GM12878 (cell line): ENCODE measurements around the gene ADPGK. TPM values are rescaled to one million over a fixed set of nuclear protein-coding genes. Genes with fewer than 3 reads are reported as not detected.

Experiments used
- ATAC-seq: fragments of 200-7000 bp; cut with Tn5 transposase; 3 replicates; pipeline ENCODE4 v1.9.1; 2020; ENCODE audit warnings: mild to moderate bottlenecking, moderate library complexity
- BruUV-seq: library from RNA; stranded (reverse); fragments of 400-500 nt; replicated peaks from 2 replicates; lab custom pipeline; 2021; lab: Mats Ljungman, UMichigan
- CTCF ChIA-PET: fragments of 300-600 bp; sonication (Branson Sonifier 250); formaldehyde crosslinking; extraction: SDS; loops from one replicate; lab custom pipeline; 2021; ENCODE audit warnings: inconsistent platforms; lab: Yijun Ruan, JAX
- POLR2A ChIA-PET: fragments of 350-600 bp; formaldehyde crosslinking; extraction: SDS; loops from one replicate; lab custom pipeline; 2021; ENCODE audit warnings: inconsistent platforms; lab: Charles Lee
- RAD21 ChIA-PET: fragments of 300-600 bp; sonication (Branson Sonifier 250); formaldehyde crosslinking; loops from one replicate; lab custom pipeline; 2023; ENCODE audit warnings: antibody characterized with exemption; ENCODE audit not compliant: unreplicated experiment; lab: Charles Lee
- SMC1A ChIA-PET: fragments of 300-600 bp; sonication (Branson Sonifier 250); formaldehyde crosslinking; loops from one replicate; lab custom pipeline; 2023; ENCODE audit not compliant: unreplicated experiment, uncharacterized antibody; lab: Charles Lee
- DNase-seq: peaks from one replicate; pipeline ENCODE4 v3.0.0-alpha.2; 2011; ENCODE audit warnings: low read depth, low spot score
- FAIRE-seq: peaks from 3 replicates; lab custom pipeline; 2011; peaks lifted over from hg19 to GRCh38; lab: Jason Lieb, UNC
- H2AFZ ChIP-seq: 2 replicates; pipeline ENCODE4 v1.6.0; 2011; ENCODE audit warnings: low read depth, low read length, control low read depth; ENCODE audit not compliant: control insufficient read depth
- H3K27ac ChIP-seq: 2 replicates; pipeline ENCODE4 v1.5.1; 2011; ENCODE audit warnings: control low read depth; ENCODE audit not compliant: control insufficient read depth, insufficient read depth
- H3K27me3 ChIP-seq, 2 experiments: replicated peaks in 1 of 2; 2 replicates each; pipeline versions ENCODE4 v1.6.0 to v1.6.1; 2011; ENCODE audit warnings: low read length in 1 of 2; ENCODE audit not compliant: control insufficient read depth in 2 of 2, insufficient read depth in 2 of 2
- H3K36me3 ChIP-seq, 2 experiments: 2 replicates each; pipeline ENCODE4 v1.5.1; 2011; ENCODE audit warnings: low read length in 1 of 2; ENCODE audit not compliant: control insufficient read depth in 2 of 2, insufficient read depth in 2 of 2
- H3K4me1 ChIP-seq: 2 replicates; pipeline ENCODE4 v1.6.1; 2011; ENCODE audit warnings: mild to moderate bottlenecking, low read length, moderate library complexity, mixed read lengths; ENCODE audit not compliant: control insufficient read depth, insufficient read depth
- H3K4me2 ChIP-seq: 2 replicates; pipeline ENCODE4 v1.6.0; 2011; ENCODE audit warnings: control low read depth; ENCODE audit not compliant: control insufficient read depth, insufficient read depth
- H3K4me3 ChIP-seq: fragments of 200-600 bp; sonication (generic); 2 replicates; pipeline ENCODE4 v1.5.1; 2016
- H3K79me2 ChIP-seq: 2 replicates; pipeline ENCODE4 v1.6.0; 2011; ENCODE audit warnings: low read length; ENCODE audit not compliant: control insufficient read depth, insufficient read depth
- H3K9ac ChIP-seq: 2 replicates; pipeline ENCODE4 v1.8.0; 2011; ENCODE audit warnings: low read length, control low read depth, mixed read lengths; ENCODE audit not compliant: control insufficient read depth, insufficient read depth
- H3K9me3 ChIP-seq: replicated peaks from 3 replicates; pipeline ENCODE4 v1.5.1; 2011; ENCODE audit warnings: mild to moderate bottlenecking, low read length; ENCODE audit not compliant: control insufficient read depth, insufficient read depth
- H4K20me1 ChIP-seq: 2 replicates; pipeline ENCODE4 v1.6.0; 2011; ENCODE audit not compliant: control insufficient read depth, insufficient read depth
- FOXM1 ChIP-seq: IDR thresholded peaks from 2 replicates; pipeline ENCODE4 v1.6.1; 2012; ENCODE audit warnings: low read depth, mild to moderate bottlenecking, inconsistent platforms, low read length, moderate library complexity
- HCFC1 ChIP-seq: fragments of 150-350 bp; IDR thresholded peaks from 2 replicates; pipeline ENCODE4 v1.6.1; 2014; ENCODE audit warnings: low read length
- MXI1 ChIP-seq: fragments of 150-350 bp; IDR thresholded peaks from 2 replicates; pipeline ENCODE4 v1.6.1; 2011; ENCODE audit warnings: low read depth, mild to moderate bottlenecking, inconsistent platforms, low read length, improper control_type of control experiment
- RAD21 ChIP-seq: IDR thresholded peaks from 2 replicates; pipeline ENCODE4 v1.6.1; 2011; ENCODE audit warnings: mild to moderate bottlenecking, low read depth, low read length, moderate library complexity; ENCODE audit not compliant: insufficient read depth
- RB1 ChIP-seq: fragments of 450-650 bp; formaldehyde crosslinking; IDR thresholded peaks from 2 replicates; pipeline ENCODE4 v1.6.1; 2017; ENCODE audit warnings: mild to moderate bottlenecking, borderline replicate concordance
- RFX5 ChIP-seq: IDR thresholded peaks from 2 replicates; pipeline ENCODE4 v1.6.1; 2011; ENCODE audit warnings: low read depth, low read length, improper control_type of control experiment
- SIN3A ChIP-seq: IDR thresholded peaks from 2 replicates; pipeline ENCODE4 v1.6.1; 2012; ENCODE audit warnings: low read depth, low read length, improper control_type of control experiment
- SMAD5 ChIP-seq: IDR thresholded peaks from 2 replicates; pipeline ENCODE4 v1.6.1; 2016; ENCODE audit warnings: antibody characterized with exemption, low read depth
- TAF1 ChIP-seq: IDR thresholded peaks from 2 replicates; pipeline ENCODE4 v1.6.1; 2011; ENCODE audit warnings: mild to moderate bottlenecking, low read depth, low read length, borderline replicate concordance
- TCF3 ChIP-seq: IDR thresholded peaks from 2 replicates; pipeline ENCODE4 v1.6.1; 2012; ENCODE audit warnings: low read depth, mild to moderate bottlenecking, low read length, borderline replicate concordance; ENCODE audit not compliant: insufficient read depth
- WGBS: methylation state at CpG from one replicate; pipeline ENCODE4 v1.1.6; 2016; ENCODE audit warnings: low lambda C conversion rate; ENCODE audit not compliant: insufficient replicate concordance, insufficient coverage; ENCODE audit errors: missing lambda C conversion rate; 5-methylcytosine and 5-hydroxymethylcytosine counted together
- in situ Hi-C: fragments of 300-500 bp; cut with MboI; formaldehyde crosslinking; loops from 9 replicates; pipeline ENCODE4 v1.14.3; 2018; ENCODE audit warnings: mixed read lengths
- intact Hi-C: fragments of 100-400 bp; cut with micrococcal nuclease; formaldehyde crosslinking; loops from one replicate; pipeline ENCODE4 v1.14.2; 2022; ENCODE audit not compliant: unreplicated experiment
- polyA plus RNA-seq, 11 experiments: library from polyadenylated mRNA; depleted of rRNA in 4 of 11; unstranded in 6 of 11; stranded (reverse) in 5 of 11; fragments of >200 nt; fragmentation: Nextera tagmentation in 4 of 11; fragmentation: Illumina TruSeq in 1 of 11; extraction: Ambion mirVana in 4 of 11; extraction: Trizol in 1 of 11; gene quantifications; 1 replicate in 1 of 11; 2 replicates in 10 of 11; pipeline versions ENCODE4 v1.2.1 to v1.2.3, GENCODE V29; 2011 to 2016; ENCODE audit warnings: inconsistent platforms in 2 of 11, missing spikeins in 2 of 11, low read depth in 1 of 11
- total RNA-seq, 4 experiments: library from RNA; depleted of rRNA in 3 of 4; stranded (reverse); fragments of >200 nt in 3 of 4; fragmentation: Illumina TruSeq in 1 of 4; extraction: Trizol in 1 of 4; gene quantifications; 2 replicates each; pipeline versions ENCODE4 v1.2.1 to v1.2.3, GENCODE V29; 2013 to 2021
- TF ChIP-seq, protein P1 (sequence below): fragments of 450-650 bp; IDR thresholded peaks from 2 replicates; pipeline ENCODE4 v1.6.1; 2016; ENCODE audit warnings: mild to moderate bottlenecking, moderate library complexity, borderline replicate concordance
- TF ChIP-seq, protein P2 (sequence below): fragments of 450-650 bp; IDR thresholded peaks from 2 replicates; pipeline ENCODE4 v1.6.1; 2018; ENCODE audit warnings: borderline replicate concordance, mild to moderate bottlenecking; ENCODE audit not compliant: partially characterized antibody
- TF ChIP-seq, protein P3 (sequence below): IDR thresholded peaks from 2 replicates; pipeline ENCODE4 v1.6.1; 2012; ENCODE audit warnings: low read length, inconsistent platforms
- TF ChIP-seq, protein P4 (sequence below): fragments of 450-650 bp; IDR thresholded peaks from 2 replicates; pipeline ENCODE4 v1.6.1; 2014; ENCODE audit warnings: mild to moderate bottlenecking

ADPGK gene
- total and polyA plus RNA-seq, 10 of the 15 experiments (the other 5 are each of a cell fraction or from before 2014, with no cell fraction given) = 13.8 to 146 (median 56.7) TPM

DNA sequence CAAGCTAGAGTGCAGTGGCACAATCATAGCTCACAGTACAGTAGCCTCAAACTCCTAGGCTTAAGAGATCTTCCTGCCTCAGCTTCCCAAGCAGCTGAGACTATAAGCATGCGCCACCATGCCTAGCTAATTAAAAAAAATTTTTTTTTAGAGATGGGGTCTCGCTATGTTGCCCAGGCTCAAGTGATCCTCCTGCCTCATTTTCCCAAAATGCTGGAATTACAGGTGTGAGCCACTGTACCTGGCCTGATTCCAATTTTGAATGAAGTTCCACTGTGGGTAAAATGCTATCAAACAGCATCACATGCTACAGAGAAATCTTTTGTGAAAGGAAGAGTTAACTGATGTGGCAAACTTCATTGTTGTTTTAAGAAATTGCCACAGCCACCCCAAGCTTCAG lies 17.5 kb downstream of the ADPGK start (continued):
- TF ChIP-seq, protein P1, sequence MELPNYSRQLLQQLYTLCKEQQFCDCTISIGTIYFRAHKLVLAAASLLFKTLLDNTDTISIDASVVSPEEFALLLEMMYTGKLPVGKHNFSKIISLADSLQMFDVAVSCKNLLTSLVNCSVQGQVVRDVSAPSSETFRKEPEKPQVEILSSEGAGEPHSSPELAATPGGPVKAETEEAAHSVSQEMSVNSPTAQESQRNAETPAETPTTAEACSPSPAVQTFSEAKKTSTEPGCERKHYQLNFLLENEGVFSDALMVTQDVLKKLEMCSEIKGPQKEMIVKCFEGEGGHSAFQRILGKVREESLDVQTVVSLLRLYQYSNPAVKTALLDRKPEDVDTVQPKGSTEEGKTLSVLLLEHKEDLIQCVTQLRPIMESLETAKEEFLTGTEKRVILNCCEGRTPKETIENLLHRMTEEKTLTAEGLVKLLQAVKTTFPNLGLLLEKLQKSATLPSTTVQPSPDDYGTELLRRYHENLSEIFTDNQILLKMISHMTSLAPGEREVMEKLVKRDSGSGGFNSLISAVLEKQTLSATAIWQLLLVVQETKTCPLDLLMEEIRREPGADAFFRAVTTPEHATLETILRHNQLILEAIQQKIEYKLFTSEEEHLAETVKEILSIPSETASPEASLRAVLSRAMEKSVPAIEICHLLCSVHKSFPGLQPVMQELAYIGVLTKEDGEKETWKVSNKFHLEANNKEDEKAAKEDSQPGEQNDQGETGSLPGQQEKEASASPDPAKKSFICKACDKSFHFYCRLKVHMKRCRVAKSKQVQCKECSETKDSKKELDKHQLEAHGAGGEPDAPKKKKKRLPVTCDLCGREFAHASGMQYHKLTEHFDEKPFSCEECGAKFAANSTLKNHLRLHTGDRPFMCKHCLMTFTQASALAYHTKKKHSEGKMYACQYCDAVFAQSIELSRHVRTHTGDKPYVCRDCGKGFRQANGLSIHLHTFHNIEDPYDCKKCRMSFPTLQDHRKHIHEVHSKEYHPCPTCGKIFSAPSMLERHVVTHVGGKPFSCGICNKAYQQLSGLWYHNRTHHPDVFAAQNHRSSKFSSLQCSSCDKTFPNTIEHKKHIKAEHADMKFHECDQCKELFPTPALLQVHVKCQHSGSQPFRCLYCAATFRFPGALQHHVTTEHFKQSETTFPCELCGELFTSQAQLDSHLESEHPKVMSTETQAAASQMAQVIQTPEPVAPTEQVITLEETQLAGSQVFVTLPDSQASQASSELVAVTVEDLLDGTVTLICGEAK = no peak
- TF ChIP-seq RAD21 = no peak
- no peak for TF ChIP-seq TCF3

DNA sequence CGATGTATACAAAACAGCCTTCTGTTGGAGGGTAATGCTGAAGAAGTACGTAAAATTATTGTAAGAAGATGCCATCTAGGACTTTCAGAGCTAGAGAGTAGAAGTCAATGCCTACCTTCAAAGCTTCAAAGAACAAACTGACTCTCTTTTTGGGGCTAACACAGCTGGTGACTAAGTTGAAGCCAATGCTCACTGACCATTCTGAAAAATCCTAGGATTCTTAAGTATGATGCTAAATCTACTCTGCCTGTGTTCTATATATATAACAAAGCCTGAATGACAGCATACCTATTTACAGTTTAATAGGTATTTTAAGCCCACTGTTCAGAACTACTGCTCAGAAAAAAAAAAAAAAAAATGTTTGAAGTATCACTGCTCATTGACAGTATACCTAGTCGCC lies 18.9 kb downstream of the ADPGK start:
- H3K9me3 ChIP-seq = peaks cover 8% of the 10 kb centered on the region
- H3K4me1 ChIP-seq = no peaks in the 10 kb centered on the region
- no peaks in the 10 kb centered on the region for H4K20me1 ChIP-seq
- no peak overlapping the region for H2AFZ ChIP-seq
- no peak overlapping the region for H3K9ac ChIP-seq
- BruUV-seq = no TSS peak
- FAIRE-seq (no peak), ATAC-seq (no peak), DNase-seq (no peak)
- H3K36me3 ChIP-seq = peaks cover 4 to 47% of the 10 kb centered on the region in 2 experiments
- H3K27me3 ChIP-seq = no peaks in the 10 kb centered on the region
- H3K27ac ChIP-seq = no peak overlapping the region
- H3K4me2 ChIP-seq = no peak overlapping the region; the same call in 1 of the 2 replicates
- intact Hi-C loops = no loop called here
- WGBS = 98% methylated on average over 3 of the region's 3 CpGs
- in situ Hi-C loops = no loop called here
- no peak overlapping the region for H3K4me3 ChIP-seq
- H3K79me2 ChIP-seq = peaks cover 5% of the 10 kb centered on the region
- ChIA-PET RAD21 (interaction anchor here (0.7 kb wide), 1 partner anchor 51 kb away, joined by 3 read pairs; no protein-coding TSS in a partner anchor), SMC1A (interaction anchor here (1.4 kb wide), 2 partner anchors 25 to 165 kb away, joined by 3 to 7 read pairs; no protein-coding TSS in a partner anchor), CTCF (interaction anchor here (0.9 to 2.5 kb wide), 3 partner anchors 11 to 43 kb away, joined by 3 to 7 read pairs (median 3); no protein-coding TSS in a partner anchor), POLR2A (interaction anchor here (0.7 to 1.2 kb wide), 2 partner anchors 15 to 1007 kb away, joined by 3 to 4 read pairs; no protein-coding TSS in a partner anchor)
- no peak for TF ChIP-seq MXI1
- TF ChIP-seq, protein P2, sequence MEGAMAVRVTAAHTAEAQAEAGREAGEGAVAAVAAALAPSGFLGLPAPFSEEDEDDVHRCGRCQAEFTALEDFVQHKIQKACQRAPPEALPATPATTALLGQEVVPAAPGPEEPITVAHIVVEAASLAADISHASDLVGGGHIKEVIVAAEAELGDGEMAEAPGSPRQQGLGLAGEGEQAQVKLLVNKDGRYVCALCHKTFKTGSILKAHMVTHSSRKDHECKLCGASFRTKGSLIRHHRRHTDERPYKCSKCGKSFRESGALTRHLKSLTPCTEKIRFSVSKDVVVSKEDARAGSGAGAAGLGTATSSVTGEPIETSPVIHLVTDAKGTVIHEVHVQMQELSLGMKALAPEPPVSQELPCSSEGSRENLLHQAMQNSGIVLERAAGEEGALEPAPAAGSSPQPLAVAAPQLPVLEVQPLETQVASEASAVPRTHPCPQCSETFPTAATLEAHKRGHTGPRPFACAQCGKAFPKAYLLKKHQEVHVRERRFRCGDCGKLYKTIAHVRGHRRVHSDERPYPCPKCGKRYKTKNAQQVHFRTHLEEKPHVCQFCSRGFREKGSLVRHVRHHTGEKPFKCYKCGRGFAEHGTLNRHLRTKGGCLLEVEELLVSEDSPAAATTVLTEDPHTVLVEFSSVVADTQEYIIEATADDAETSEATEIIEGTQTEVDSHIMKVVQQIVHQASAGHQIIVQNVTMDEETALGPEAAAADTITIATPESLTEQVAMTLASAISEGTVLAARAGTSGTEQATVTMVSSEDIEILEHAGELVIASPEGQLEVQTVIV = no peak
- no peak for TF ChIP-seq SMAD5
- TF ChIP-seq, protein P3, sequence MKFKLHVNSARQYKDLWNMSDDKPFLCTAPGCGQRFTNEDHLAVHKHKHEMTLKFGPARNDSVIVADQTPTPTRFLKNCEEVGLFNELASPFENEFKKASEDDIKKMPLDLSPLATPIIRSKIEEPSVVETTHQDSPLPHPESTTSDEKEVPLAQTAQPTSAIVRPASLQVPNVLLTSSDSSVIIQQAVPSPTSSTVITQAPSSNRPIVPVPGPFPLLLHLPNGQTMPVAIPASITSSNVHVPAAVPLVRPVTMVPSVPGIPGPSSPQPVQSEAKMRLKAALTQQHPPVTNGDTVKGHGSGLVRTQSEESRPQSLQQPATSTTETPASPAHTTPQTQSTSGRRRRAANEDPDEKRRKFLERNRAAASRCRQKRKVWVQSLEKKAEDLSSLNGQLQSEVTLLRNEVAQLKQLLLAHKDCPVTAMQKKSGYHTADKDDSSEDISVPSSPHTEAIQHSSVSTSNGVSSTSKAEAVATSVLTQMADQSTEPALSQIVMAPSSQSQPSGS = no peak
- no peak for TF ChIP-seq SIN3A
- TF ChIP-seq TAF1 = no peak
- TF ChIP-seq, protein P4, sequence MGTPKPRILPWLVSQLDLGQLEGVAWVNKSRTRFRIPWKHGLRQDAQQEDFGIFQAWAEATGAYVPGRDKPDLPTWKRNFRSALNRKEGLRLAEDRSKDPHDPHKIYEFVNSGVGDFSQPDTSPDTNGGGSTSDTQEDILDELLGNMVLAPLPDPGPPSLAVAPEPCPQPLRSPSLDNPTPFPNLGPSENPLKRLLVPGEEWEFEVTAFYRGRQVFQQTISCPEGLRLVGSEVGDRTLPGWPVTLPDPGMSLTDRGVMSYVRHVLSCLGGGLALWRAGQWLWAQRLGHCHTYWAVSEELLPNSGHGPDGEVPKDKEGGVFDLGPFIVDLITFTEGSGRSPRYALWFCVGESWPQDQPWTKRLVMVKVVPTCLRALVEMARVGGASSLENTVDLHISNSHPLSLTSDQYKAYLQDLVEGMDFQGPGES = no peak
- no peak for TF ChIP-seq HCFC1
- no peak for TF ChIP-seq RB1
- no peak for TF ChIP-seq FOXM1
- TF ChIP-seq RFX5 = no peak
